ENCODE measurements around the gene RFX8. TPM values are rescaled to one million over a fixed set of nuclear protein-coding genes. Genes with fewer than 3 reads are reported as not detected.

RFX8 gene
- total and polyA plus RNA-seq, 9 of the 15 experiments (the other 6 are each of a cell fraction or from before 2014, with no cell fraction given): not detected

GRCh38 chr2:101409699-101410098 is 65.2 kb downstream of the RFX8 start:
- Histone ChIP-seq H3K4me3 (no peak overlapping the region), H3K9me3 (replicated peaks; ENCODE audit: control insufficient read depth, insufficient read depth, low read depth, low read length) (no peaks in the 10 kb centered on the region), H3K9me1 (ENCODE audit: control insufficient read depth, insufficient read depth, low read length) (no peaks in the 10 kb centered on the region), H3K4me2 (ENCODE audit: insufficient read depth, low read length) (no peak overlapping the region), H2AFZ (ENCODE audit: low read depth, low read length) (no peak overlapping the region), H3K4me1 (replicated peaks in 1 of 2; ENCODE audit: control insufficient read depth in 2 of 2, insufficient read depth in 2 of 2, low read length in 2 of 2) (no peaks in the 10 kb centered on the region), H3K36me3 (ENCODE audit: control insufficient read depth, insufficient read depth, low read length) (no peaks in the 10 kb centered on the region), H3K9ac (ENCODE audit: insufficient read depth in 1 of 2, low read depth in 2 of 2, low read length in 2 of 2) (no peak overlapping the region), H3K27ac (ENCODE audit: extremely low read depth, low read depth, low read length) (no peak overlapping the region), H3K79me2 (ENCODE audit: control insufficient read depth, insufficient read depth, low read length) (no peaks in the 10 kb centered on the region), H3K27me3 (ENCODE audit: control insufficient read depth in 2 of 2, insufficient read depth in 2 of 2, low read length in 2 of 2) (peaks cover 7 to 70% of the 10 kb centered on the region in 2 experiments; a peak in 3 of 5 replicates), H4K20me1 (replicated peaks; ENCODE audit: control insufficient read depth, insufficient read depth, low read length) (0 out of 2 replicates have a peak, but pooled peaks cover 3% of the 10 kb centered on the region)
- in situ Hi-C loops (cut with MboI) (loop anchor here (10.0 kb wide), 1 partner anchor 415 kb away; no protein-coding TSS in a partner anchor), intact Hi-C loops (cut with micrococcal nuclease) (loop anchor here (10.0 kb wide), 3 partner anchors 315 to 575 kb away; no protein-coding TSS in a partner anchor)
- POLR2A ChIA-PET: interaction anchor here (0.6 kb wide), 1 partner anchor 27 kb away, joined by 4 read pairs; no protein-coding TSS in a partner anchor
- ATAC-seq (no peak), DNase-seq (ENCODE audit: extremely low read depth in 1 of 4, low spot score in 3 of 4) (no peak), FAIRE-seq (no peak)
- 2% methylated on average over 5 of the region's 5 CpGs for WGBS (ENCODE audit: insufficient coverage, low coverage, missing lambda C conversion rate)
- CTCF ChIA-PET (ENCODE audit: low intra/inter-chr PET ratio): no interaction called here
- BruUV-seq (replicated peaks): no TSS peak
- no peak for TF ChIP-seq HNRNPUL1 (IDR thresholded peaks at IDR 0.05; ENCODE audit: low read length)

- peak; percentile 29 for FAIRE-seq
- 1% methylated on average over 6 of the region's 6 CpGs for WGBS (ENCODE audit: insufficient coverage, low coverage, missing lambda C conversion rate)
- no peak for ATAC-seq
- ChIA-PET POLR2A (interaction anchor here (0.9 to 1.4 kb wide), 2 partner anchors 15 to 239 kb away, joined by 3 to 4 read pairs; no protein-coding TSS in a partner anchor), CTCF (ENCODE audit: low intra/inter-chr PET ratio) (no interaction called here)
- no peak overlapping the region for H3K4me3 ChIP-seq
- no peak overlapping the region for H3K9ac ChIP-seq (ENCODE audit: insufficient read depth in 1 of 2, low read depth in 2 of 2, low read length in 2 of 2)
- H3K27ac ChIP-seq (ENCODE audit: extremely low read depth, low read depth, low read length): no peak overlapping the region
- no peaks in the 10 kb centered on the region for H3K9me3 ChIP-seq (replicated peaks; ENCODE audit: control insufficient read depth, insufficient read depth, low read depth, low read length)
- H3K4me1 ChIP-seq (replicated peaks in 1 of 2; ENCODE audit: control insufficient read depth in 2 of 2, insufficient read depth in 2 of 2, low read length in 2 of 2): no peaks in the 10 kb centered on the region
- no peaks in the 10 kb centered on the region for H3K79me2 ChIP-seq (ENCODE audit: control insufficient read depth, insufficient read depth, low read length)
- H3K36me3 ChIP-seq (ENCODE audit: control insufficient read depth, insufficient read depth, low read length): no peaks in the 10 kb centered on the region
- intact Hi-C loops (cut with micrococcal nuclease) (loop anchor here (10.0 kb wide), 1 partner anchor 374 kb away; no protein-coding TSS in a partner anchor), in situ Hi-C loops (cut with MboI) (no loop called here)
- H3K9me1 ChIP-seq (ENCODE audit: control insufficient read depth, insufficient read depth, low read length): no peaks in the 10 kb centered on the region
- H3K4me2 ChIP-seq (ENCODE audit: insufficient read depth, low read length): no peak overlapping the region
- H3K27me3 ChIP-seq (ENCODE audit: control insufficient read depth in 2 of 2, insufficient read depth in 2 of 2, low read length in 2 of 2): peaks cover 7 to 68% of the 10 kb centered on the region in 2 experiments; a peak in 3 of 5 replicates
- DNase-seq (ENCODE audit: extremely low read depth in 1 of 4, low spot score in 3 of 4): no peak
- no peak overlapping the region for H2AFZ ChIP-seq (ENCODE audit: low read depth, low read length)
- H4K20me1 ChIP-seq (replicated peaks; ENCODE audit: control insufficient read depth, insufficient read depth, low read length): 0 out of 2 replicates have a peak, but pooled peaks cover 3% of the 10 kb centered on the region
- no TSS peak for BruUV-seq (replicated peaks)
- TF ChIP-seq, protein P1, sequence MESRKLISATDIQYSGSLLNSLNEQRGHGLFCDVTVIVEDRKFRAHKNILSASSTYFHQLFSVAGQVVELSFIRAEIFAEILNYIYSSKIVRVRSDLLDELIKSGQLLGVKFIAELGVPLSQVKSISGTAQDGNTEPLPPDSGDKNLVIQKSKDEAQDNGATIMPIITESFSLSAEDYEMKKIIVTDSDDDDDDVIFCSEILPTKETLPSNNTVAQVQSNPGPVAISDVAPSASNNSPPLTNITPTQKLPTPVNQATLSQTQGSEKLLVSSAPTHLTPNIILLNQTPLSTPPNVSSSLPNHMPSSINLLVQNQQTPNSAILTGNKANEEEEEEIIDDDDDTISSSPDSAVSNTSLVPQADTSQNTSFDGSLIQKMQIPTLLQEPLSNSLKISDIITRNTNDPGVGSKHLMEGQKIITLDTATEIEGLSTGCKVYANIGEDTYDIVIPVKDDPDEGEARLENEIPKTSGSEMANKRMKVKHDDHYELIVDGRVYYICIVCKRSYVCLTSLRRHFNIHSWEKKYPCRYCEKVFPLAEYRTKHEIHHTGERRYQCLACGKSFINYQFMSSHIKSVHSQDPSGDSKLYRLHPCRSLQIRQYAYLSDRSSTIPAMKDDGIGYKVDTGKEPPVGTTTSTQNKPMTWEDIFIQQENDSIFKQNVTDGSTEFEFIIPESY (CRISPR knock-in tag; IDR thresholded peaks at IDR 0.05): no peak
- no peak for TF ChIP-seq RAD21 (CRISPR knock-in tag; conservative IDR thresholded peaks at IDR 0.05 in 1 of 2, IDR thresholded peaks at IDR 0.05 in 1 of 2)
- TF ChIP-seq ZNF518B (CRISPR knock-in tag; IDR thresholded peaks at IDR 0.05): no peak
- no peak for TF ChIP-seq MTF1 (CRISPR knock-in tag; IDR thresholded peaks at IDR 0.05; ENCODE audit: borderline replicate concordance)
- TF ChIP-seq ZNF263 (CRISPR knock-in tag; IDR thresholded peaks at IDR 0.05; ENCODE audit: borderline replicate concordance): no peak
- TF ChIP-seq ZNF175 (CRISPR knock-in tag; IDR thresholded peaks at IDR 0.05; ENCODE audit: low read depth): no peak
- TF ChIP-seq NONO (IDR thresholded peaks at IDR 0.05; ENCODE audit: low read depth in 2 of 2, low read length in 1 of 2): no peak
- TF ChIP-seq ETV1 (tag; conservative IDR thresholded peaks at IDR 0.05; ENCODE audit: low read depth): no peak
Observed at GRCh38 chr2:101408925-101409324, 66.0 kb downstream of the RFX8 start.

All from K562 (cell line).